ENCODE measurements around the gene RYR2. TPM values are rescaled to one million over a fixed set of nuclear protein-coding genes. Genes with fewer than 3 reads are reported as not detected.

The RYR2 gene
- total RNA-seq, 6 experiments from 2014 or later: 0.02 to 0.43 (median 0.16) TPM

GRCh38 chr1:237012361-237012760 lies 29.6 kb upstream of the RYR2 start:
- TF ChIP-seq POLR2A (IDR thresholded peaks at IDR 0.05) (no peak), CTCF (IDR thresholded peaks at IDR 0.05) (no peak)
- Histone ChIP-seq H3K36me3 (no peaks in the 10 kb centered on the region), H3K9me3 (no peaks in the 10 kb centered on the region), H3K4me1 (no peaks in the 10 kb centered on the region), H3K4me3 (no peak overlapping the region), H3K27me3 (no peaks in the 10 kb centered on the region), H3K27ac (no peak overlapping the region)
- no peak for ATAC-seq
- intact Hi-C loops (cut with DNase I): no loop called here
- 43% methylated on average over 4 of the region's 5 CpGs for WGBS (ENCODE audit: insufficient coverage, low coverage, low lambda C conversion rate, missing lambda C conversion rate)
- DNase-seq: no peak

GRCh38 chr1:237012788-237013383 lies 29.1 kb upstream of the RYR2 start:
- 43% methylated on average over 15 of the region's 15 CpGs for WGBS (ENCODE audit: insufficient coverage, low coverage, low lambda C conversion rate, missing lambda C conversion rate)
- no peaks in the 10 kb centered on the region for H3K36me3 ChIP-seq
- H3K27me3 ChIP-seq: no peaks in the 10 kb centered on the region
- ATAC-seq: peak in 1 of 4 donors; percentile 36
- no peak for DNase-seq
- no peak overlapping the region for H3K4me3 ChIP-seq
- H3K27ac ChIP-seq: no peak overlapping the region
- intact Hi-C loops (cut with DNase I): no loop called here
- no peak for TF ChIP-seq CTCF (IDR thresholded peaks at IDR 0.05)
- TF ChIP-seq POLR2A (IDR thresholded peaks at IDR 0.05): no peak
- H3K9me3 ChIP-seq: no peaks in the 10 kb centered on the region
- no peaks in the 10 kb centered on the region for H3K4me1 ChIP-seq

DNA sequence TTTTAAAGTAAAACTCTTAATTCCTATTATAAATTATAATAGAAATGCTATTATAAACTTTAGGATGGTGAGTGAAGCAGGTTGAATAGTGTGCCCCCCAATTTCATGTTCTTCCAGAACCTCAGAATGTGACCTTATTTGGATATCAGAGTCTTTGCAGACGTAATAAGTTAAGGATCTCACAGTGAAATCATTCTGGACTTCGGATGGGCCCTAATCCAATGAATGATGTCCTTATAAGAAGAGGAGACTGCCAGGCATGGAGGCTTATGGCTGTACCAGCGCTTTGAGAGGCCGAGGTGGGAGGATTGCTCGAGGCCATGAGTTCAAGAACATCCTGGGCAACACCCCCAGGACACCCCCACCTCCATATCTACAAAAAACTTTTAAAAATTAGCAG lies 28.4 kb upstream of the RYR2 start:
- TF ChIP-seq POLR2A (IDR thresholded peaks at IDR 0.05): no peak
- TF ChIP-seq CTCF (IDR thresholded peaks at IDR 0.05): no peak
- DNase-seq (no peak), ATAC-seq (no peak)
- WGBS (ENCODE audit: insufficient coverage, low coverage, low lambda C conversion rate, missing lambda C conversion rate): 65% methylated on average over 5 of the region's 5 CpGs
- Histone ChIP-seq H3K4me1 (no peaks in the 10 kb centered on the region), H3K36me3 (no peaks in the 10 kb centered on the region), H3K27me3 (no peaks in the 10 kb centered on the region), H3K4me3 (no peak overlapping the region), H3K9me3 (no peaks in the 10 kb centered on the region), H3K27ac (no peak overlapping the region)
- intact Hi-C loops (cut with DNase I): no loop called here

DNA sequence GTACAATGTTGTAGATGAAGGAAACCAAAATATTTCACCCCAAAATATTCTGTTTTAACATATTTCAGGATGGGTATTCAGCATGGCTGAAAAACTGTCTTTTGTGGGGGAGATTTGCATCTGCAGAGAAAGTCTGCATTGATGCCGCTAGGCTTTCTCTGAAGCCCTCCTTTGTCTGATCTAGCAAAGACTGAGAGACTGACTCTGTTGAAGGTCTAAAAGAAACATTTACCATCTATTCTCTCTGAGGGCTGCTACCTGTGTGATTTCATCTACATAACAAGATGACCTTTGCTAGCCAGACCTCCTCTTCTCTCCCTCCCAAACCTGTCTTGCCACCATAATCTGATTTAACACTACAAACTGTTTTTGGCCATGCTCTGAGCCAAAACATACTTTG lies 25.4 kb upstream of the RYR2 start:
- Histone ChIP-seq H3K4me1 (no peaks in the 10 kb centered on the region), H3K9me3 (no peaks in the 10 kb centered on the region), H3K36me3 (no peaks in the 10 kb centered on the region), H3K27ac (no peak overlapping the region), H3K4me3 (no peak overlapping the region), H3K27me3 (no peaks in the 10 kb centered on the region)
- WGBS (ENCODE audit: insufficient coverage, low coverage, low lambda C conversion rate, missing lambda C conversion rate): 30% methylated on average over 1 of the region's 1 CpG
- TF ChIP-seq POLR2A (IDR thresholded peaks at IDR 0.05) (no peak), CTCF (IDR thresholded peaks at IDR 0.05) (no peak)
- DNase-seq: no peak
- no peak for ATAC-seq
- intact Hi-C loops (cut with DNase I): no loop called here

- TF ChIP-seq POLR2A (IDR thresholded peaks at IDR 0.05) (no peak), CTCF (IDR thresholded peaks at IDR 0.05) (no peak)
- intact Hi-C loops (cut with DNase I): no loop called here
- Histone ChIP-seq H3K4me3 (no peak overlapping the region), H3K36me3 (no peaks in the 10 kb centered on the region), H3K4me1 (no peaks in the 10 kb centered on the region), H3K27ac (no peak overlapping the region), H3K9me3 (no peaks in the 10 kb centered on the region), H3K27me3 (no peaks in the 10 kb centered on the region)
- ATAC-seq (no peak), DNase-seq (no peak)
These were observed 23.1 kb upstream of the RYR2 start for GRCh38 chr1:237018896-237019295.
